ENCODE data around the gene SNAPC1. TPM values are rescaled to one million over a fixed set of nuclear protein-coding genes. Genes with fewer than 3 reads are reported as not detected.
A peak's percentile ranks its signal among the peaks of the same experiment; 100 is the strongest.

Gene SNAPC1
- total RNA-seq, 1 experiment from 2014 or later = 11.7 TPM

GRCh38 chr14:61736751-61737150 is 25.5 kb upstream of the SNAPC1 start:
- Mint-ChIP-seq H3K4me3 (ENCODE audit: low read depth, unreplicated experiment) (no peak overlapping the region), H3K27ac (ENCODE audit: unreplicated experiment) (peak overlapping the region; percentile 61), H3K27me3 (ENCODE audit: unreplicated experiment) (no peaks in the 10 kb centered on the region), H3K4me1 (ENCODE audit: low read depth, unreplicated experiment) (peaks cover 10% of the 10 kb centered on the region), H3K9me3 (ENCODE audit: low read depth, unreplicated experiment) (no peaks in the 10 kb centered on the region), H3K36me3 (ENCODE audit: insufficient read depth, unreplicated experiment) (peaks cover 75% of the 10 kb centered on the region)
- BruUV-seq (replicated peaks) = no TSS peak
- TF ChIP-seq CTCF (IDR thresholded peaks at IDR 0.05; ENCODE audit: unreplicated experiment) = no peak
- intact Hi-C loops (cut with micrococcal nuclease; ENCODE audit: unreplicated experiment) = no loop called here
- CTCF ChIA-PET = no interaction called here
- no peak for DNase-seq

GRCh38 chr14:61737915-61738314 is 24.3 kb upstream of the SNAPC1 start:
- no peak for DNase-seq
- H3K36me3 Mint-ChIP-seq (ENCODE audit: insufficient read depth, unreplicated experiment) = peaks cover 77% of the 10 kb centered on the region
- intact Hi-C loops (cut with micrococcal nuclease; ENCODE audit: unreplicated experiment) = no loop called here
- TF ChIP-seq CTCF (IDR thresholded peaks at IDR 0.05; ENCODE audit: unreplicated experiment) = no peak
- H3K4me1 Mint-ChIP-seq (ENCODE audit: low read depth, unreplicated experiment) = peaks cover 10% of the 10 kb centered on the region
- no peak overlapping the region for H3K4me3 Mint-ChIP-seq (ENCODE audit: low read depth, unreplicated experiment)
- H3K27ac Mint-ChIP-seq (ENCODE audit: unreplicated experiment) = no peak overlapping the region
- H3K27me3 Mint-ChIP-seq (ENCODE audit: unreplicated experiment) = no peaks in the 10 kb centered on the region
- CTCF ChIA-PET = no interaction called here
- no peaks in the 10 kb centered on the region for H3K9me3 Mint-ChIP-seq (ENCODE audit: low read depth, unreplicated experiment)
- no TSS peak for BruUV-seq (replicated peaks)

- H3K4me1 Mint-ChIP-seq (ENCODE audit: low read depth, unreplicated experiment) = peaks cover 10% of the 10 kb centered on the region
- no peak overlapping the region for H3K4me3 Mint-ChIP-seq (ENCODE audit: low read depth, unreplicated experiment)
- H3K27ac Mint-ChIP-seq (ENCODE audit: unreplicated experiment) = no peak overlapping the region
- intact Hi-C loops (cut with micrococcal nuclease; ENCODE audit: unreplicated experiment) = no loop called here
- CTCF ChIA-PET = interaction anchor here (0.9 kb wide), 1 partner anchor 13 kb away, joined by 3 read pairs; no protein-coding TSS in a partner anchor
- no peak for DNase-seq
- H3K9me3 Mint-ChIP-seq (ENCODE audit: low read depth, unreplicated experiment) = no peaks in the 10 kb centered on the region
- no peaks in the 10 kb centered on the region for H3K27me3 Mint-ChIP-seq (ENCODE audit: unreplicated experiment)
- H3K36me3 Mint-ChIP-seq (ENCODE audit: insufficient read depth, unreplicated experiment) = peaks cover 85% of the 10 kb centered on the region
- no peak for TF ChIP-seq CTCF (IDR thresholded peaks at IDR 0.05; ENCODE audit: unreplicated experiment)
- no TSS peak for BruUV-seq (replicated peaks)
Observed at GRCh38 chr14:61739133-61739532, 23.1 kb upstream of the SNAPC1 start.

- Mint-ChIP-seq H3K4me3 (ENCODE audit: low read depth, unreplicated experiment) (no peak overlapping the region), H3K9me3 (ENCODE audit: low read depth, unreplicated experiment) (no peaks in the 10 kb centered on the region), H3K36me3 (ENCODE audit: insufficient read depth, unreplicated experiment) (peaks cover 85% of the 10 kb centered on the region), H3K4me1 (ENCODE audit: low read depth, unreplicated experiment) (no peaks in the 10 kb centered on the region), H3K27ac (ENCODE audit: unreplicated experiment) (no peak overlapping the region), H3K27me3 (ENCODE audit: unreplicated experiment) (no peaks in the 10 kb centered on the region)
- intact Hi-C loops (cut with micrococcal nuclease; ENCODE audit: unreplicated experiment) = no loop called here
- BruUV-seq (replicated peaks) = no TSS peak
- no peak for TF ChIP-seq CTCF (IDR thresholded peaks at IDR 0.05; ENCODE audit: unreplicated experiment)
- CTCF ChIA-PET = no interaction called here
- DNase-seq = no peak
Observed at GRCh38 chr14:61742371-61742770, 19.8 kb upstream of the SNAPC1 start.
